Parathyroid adenoma (tissue), 2 donors: Measurements from ENCODE around the gene NRTN.

Experiments used
- H2AFZ ChIP-seq: fragments of 300-600 bp; sonication (generic); one replicate; pipeline ENCODE4 v1.7.0; 2017; ENCODE audit warnings: antibody characterized with exemption, mild to moderate bottlenecking
- H3K27ac ChIP-seq: fragments of 300-600 bp; sonication (generic); one replicate; pipeline ENCODE4 v1.7.0; 2017
- H3K27me3 ChIP-seq: fragments of 300-600 bp; sonication (generic); one replicate; pipeline ENCODE4 v1.7.0; 2017; ENCODE audit warnings: low read length; ENCODE audit not compliant: control insufficient read depth, insufficient read depth
- H3K36me3 ChIP-seq: fragments of 300-600 bp; sonication (generic); one replicate; pipeline ENCODE4 v1.7.0; 2017; ENCODE audit warnings: low read length; ENCODE audit not compliant: control insufficient read depth, insufficient read depth
- H3K4me1 ChIP-seq: fragments of 300-600 bp; sonication (generic); one replicate; pipeline ENCODE4 v1.7.0; 2017; ENCODE audit warnings: control low read depth
- H3K4me2 ChIP-seq: fragments of 300-600 bp; sonication (generic); one replicate; pipeline ENCODE4 v1.7.0; 2017; ENCODE audit warnings: low read length
- H3K4me3 ChIP-seq: fragments of 300-600 bp; sonication (generic); one replicate; pipeline ENCODE4 v1.7.0; 2017; ENCODE audit warnings: low read depth, low read length
- H3K79me2 ChIP-seq: fragments of 300-600 bp; sonication (generic); one replicate; pipeline ENCODE4 v1.7.0; 2017; ENCODE audit warnings: control low read depth
- H3K9ac ChIP-seq: fragments of 300-600 bp; sonication (generic); one replicate; pipeline ENCODE4 v1.7.0; 2017; ENCODE audit warnings: mild to moderate bottlenecking
- H3K9me3 ChIP-seq: fragments of 300-600 bp; sonication (generic); one replicate; pipeline ENCODE4 v1.7.0; 2017; ENCODE audit warnings: low read length; ENCODE audit not compliant: control insufficient read depth
- TF ChIP-seq, protein P1 (sequence below): fragments of 300-600 bp; sonication (generic); IDR thresholded peaks from one replicate; pipeline ENCODE4 v1.7.0; 2017; ENCODE audit warnings: antibody characterized with exemption, mild to moderate bottlenecking
- donor health status: primary hyperparathyroidism.

The NRTN gene

DNA sequence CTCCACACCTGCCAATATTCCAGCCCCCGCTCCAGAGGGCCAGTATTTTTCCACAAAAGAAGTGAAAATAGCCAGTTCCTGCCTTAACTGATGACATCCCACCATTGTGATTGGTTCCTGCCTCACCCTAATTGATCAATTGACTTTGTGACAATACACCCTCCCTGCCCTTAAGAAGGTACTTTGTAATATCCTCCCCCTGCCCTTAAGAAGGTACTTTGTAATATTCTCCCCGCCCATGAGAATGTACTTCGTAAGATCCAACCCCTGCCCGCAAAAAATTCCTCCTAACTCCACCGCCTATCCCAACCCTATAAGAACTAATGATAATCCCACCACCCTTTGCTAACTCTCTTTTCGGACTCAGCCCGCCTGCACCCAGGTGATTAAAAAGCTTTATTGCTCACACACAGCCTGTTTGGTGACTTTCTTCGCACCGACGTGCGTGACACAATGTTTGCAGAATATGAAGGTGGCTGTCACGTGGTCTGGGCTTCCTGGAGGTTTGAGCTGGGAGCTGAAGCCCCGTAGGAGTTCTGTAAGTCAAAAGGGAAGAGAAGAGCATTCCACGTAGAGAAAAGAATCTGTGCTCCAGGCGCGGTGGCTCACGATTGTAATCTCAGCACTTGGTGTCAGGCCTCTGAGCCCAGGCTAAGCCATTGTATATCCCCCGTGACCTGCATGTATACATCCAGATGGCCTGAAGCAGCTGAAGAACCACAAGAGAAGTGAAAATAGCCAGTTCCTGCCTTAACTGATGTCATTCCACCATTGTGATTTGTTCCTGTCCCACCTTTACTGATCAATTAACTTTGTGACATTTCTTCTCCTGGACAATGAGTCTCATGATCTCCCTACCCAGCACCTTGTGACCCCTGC lies 52.6 kb downstream of the NRTN start:
- H3K4me2 ChIP-seq: no peak overlapping the region
- H3K9ac ChIP-seq: no peak overlapping the region
- TF ChIP-seq, protein P1, sequence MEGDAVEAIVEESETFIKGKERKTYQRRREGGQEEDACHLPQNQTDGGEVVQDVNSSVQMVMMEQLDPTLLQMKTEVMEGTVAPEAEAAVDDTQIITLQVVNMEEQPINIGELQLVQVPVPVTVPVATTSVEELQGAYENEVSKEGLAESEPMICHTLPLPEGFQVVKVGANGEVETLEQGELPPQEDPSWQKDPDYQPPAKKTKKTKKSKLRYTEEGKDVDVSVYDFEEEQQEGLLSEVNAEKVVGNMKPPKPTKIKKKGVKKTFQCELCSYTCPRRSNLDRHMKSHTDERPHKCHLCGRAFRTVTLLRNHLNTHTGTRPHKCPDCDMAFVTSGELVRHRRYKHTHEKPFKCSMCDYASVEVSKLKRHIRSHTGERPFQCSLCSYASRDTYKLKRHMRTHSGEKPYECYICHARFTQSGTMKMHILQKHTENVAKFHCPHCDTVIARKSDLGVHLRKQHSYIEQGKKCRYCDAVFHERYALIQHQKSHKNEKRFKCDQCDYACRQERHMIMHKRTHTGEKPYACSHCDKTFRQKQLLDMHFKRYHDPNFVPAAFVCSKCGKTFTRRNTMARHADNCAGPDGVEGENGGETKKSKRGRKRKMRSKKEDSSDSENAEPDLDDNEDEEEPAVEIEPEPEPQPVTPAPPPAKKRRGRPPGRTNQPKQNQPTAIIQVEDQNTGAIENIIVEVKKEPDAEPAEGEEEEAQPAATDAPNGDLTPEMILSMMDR: no peak
- no peak overlapping the region for H3K27ac ChIP-seq
- no peaks in the 10 kb centered on the region for H3K36me3 ChIP-seq
- no peaks in the 10 kb centered on the region for H3K9me3 ChIP-seq
- H2AFZ ChIP-seq: no peak overlapping the region
- H3K4me3 ChIP-seq: no peak overlapping the region
- no peaks in the 10 kb centered on the region for H3K4me1 ChIP-seq
- no peaks in the 10 kb centered on the region for H3K27me3 ChIP-seq
- no peaks in the 10 kb centered on the region for H3K79me2 ChIP-seq

DNA sequence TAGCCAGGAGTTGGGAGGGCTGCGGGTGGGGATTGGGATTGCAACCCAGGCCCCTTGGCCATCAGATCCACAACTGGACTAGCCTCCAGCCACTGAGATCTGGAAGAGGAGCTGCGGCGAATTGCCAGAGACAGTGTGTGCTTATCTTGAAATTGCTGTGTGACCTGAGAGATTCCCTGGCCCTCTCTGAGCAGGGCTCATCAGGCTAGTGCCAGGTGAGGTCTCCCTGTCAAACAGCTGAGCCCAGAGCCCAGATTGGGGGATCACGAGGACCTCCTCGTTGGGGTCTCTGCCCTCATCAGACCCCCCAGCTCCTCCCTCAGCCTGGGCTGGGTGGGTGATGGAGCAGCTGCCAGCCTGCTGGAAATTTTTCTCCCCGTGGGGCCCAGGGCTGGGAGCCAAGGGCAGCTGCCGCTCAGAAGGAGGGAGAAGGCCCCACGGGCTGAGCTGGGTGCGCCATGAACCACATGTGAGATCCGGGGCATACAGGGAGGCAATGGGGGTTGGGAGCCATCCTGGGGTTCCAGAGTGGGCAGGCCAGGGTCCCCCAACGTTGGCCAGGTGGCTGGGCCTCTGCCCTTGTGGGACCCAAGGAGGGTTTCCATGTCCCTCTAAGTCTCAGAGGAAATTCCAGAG lies 58.3 kb downstream of the NRTN start:
- Histone ChIP-seq H3K4me1 (no peaks in the 10 kb centered on the region), H2AFZ (no peak overlapping the region), H3K4me3 (no peak overlapping the region), H3K36me3 (no peaks in the 10 kb centered on the region), H3K79me2 (no peaks in the 10 kb centered on the region), H3K27ac (no peak overlapping the region), H3K4me2 (no peak overlapping the region), H3K9me3 (no peaks in the 10 kb centered on the region), H3K27me3 (no peaks in the 10 kb centered on the region), H3K9ac (no peak overlapping the region)
- TF ChIP-seq, protein P1: no peak

DNA sequence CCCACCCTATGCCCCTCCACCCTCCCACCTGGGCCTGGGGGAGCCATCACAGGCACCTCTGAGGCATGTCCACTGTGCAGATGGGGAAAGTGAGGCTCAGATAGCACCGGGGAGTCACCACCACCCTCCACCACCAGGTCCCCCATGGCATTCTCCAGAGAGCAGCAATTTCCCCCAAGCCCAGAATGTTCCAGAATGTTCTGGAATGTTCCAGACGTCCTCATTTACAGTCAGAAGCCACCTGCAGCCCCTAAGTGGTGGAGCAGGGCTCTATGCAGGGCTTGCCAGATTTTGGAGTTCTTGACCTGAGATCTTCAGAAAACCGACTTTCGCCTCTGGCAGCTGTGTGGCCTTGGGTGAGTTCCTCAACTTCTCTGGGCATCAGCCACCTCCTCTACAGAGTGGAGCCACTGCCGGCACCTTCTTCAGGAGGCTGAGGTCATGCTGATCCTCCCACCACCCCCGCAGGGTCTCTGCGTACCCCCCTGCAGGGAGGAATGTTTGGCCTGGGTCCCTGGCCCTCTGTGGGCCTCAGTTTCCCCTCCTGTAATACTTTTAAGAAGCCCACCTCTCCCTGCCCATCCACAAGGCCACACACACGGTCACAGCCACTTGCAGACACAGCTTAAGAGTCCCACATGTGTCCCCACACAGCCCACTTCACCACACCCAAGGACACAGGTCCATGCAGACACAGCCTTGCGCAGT lies 59.3 kb downstream of the NRTN start:
- Histone ChIP-seq H3K4me3 (no peak overlapping the region), H2AFZ (no peak overlapping the region), H3K4me2 (no peak overlapping the region), H3K79me2 (no peaks in the 10 kb centered on the region), H3K4me1 (no peaks in the 10 kb centered on the region), H3K9ac (no peak overlapping the region), H3K36me3 (no peaks in the 10 kb centered on the region), H3K27me3 (no peaks in the 10 kb centered on the region), H3K27ac (no peak overlapping the region), H3K9me3 (no peaks in the 10 kb centered on the region)
- TF ChIP-seq, protein P1: no peak

DNA sequence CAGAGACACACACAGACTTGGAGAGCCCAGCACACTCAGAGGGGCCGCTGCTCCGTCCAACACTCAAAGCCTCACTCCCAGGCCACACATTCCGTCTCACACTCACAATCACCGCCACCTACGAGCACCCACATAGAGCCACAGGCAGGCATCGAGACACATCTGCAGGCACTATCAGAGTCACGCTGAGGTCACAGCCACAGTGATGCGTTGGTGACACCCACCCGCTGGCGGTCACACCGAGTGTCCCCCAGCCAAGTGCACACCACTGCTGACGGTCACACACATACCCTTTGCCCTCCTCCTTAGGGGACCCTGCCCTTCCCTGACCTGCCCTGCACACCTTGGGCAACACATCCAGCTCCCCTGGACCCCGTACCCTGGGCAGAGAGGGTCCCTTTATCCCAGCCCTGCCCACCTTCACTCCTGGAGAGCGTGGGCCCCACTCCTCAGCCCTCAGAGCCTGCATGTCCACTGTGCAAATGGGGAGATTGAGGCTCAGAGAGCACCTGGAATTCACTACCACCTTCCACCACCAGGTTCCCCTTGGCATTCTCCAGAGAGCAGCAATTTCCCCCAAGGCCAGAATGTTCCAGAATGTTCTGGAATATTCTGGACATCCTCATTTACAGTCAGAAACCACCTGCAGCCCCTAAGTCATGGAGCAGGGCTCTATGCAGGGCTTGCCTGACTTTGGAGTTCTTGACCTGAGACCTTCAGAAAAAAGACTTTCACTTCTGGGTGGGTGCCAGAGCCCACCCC lies 60.0 kb downstream of the NRTN start:
- H3K79me2 ChIP-seq: no peaks in the 10 kb centered on the region
- H3K4me2 ChIP-seq: no peak overlapping the region
- no peak overlapping the region for H3K27ac ChIP-seq
- H3K4me3 ChIP-seq: no peak overlapping the region
- TF ChIP-seq, protein P1: no peak
- H3K27me3 ChIP-seq: no peaks in the 10 kb centered on the region
- no peaks in the 10 kb centered on the region for H3K4me1 ChIP-seq
- no peak overlapping the region for H3K9ac ChIP-seq
- no peaks in the 10 kb centered on the region for H3K9me3 ChIP-seq
- no peaks in the 10 kb centered on the region for H3K36me3 ChIP-seq
- H2AFZ ChIP-seq: no peak overlapping the region
